ENCODE results near the gene RTN4RL2. TPM values are rescaled to one million over a fixed set of nuclear protein-coding genes. Genes with fewer than 3 reads are reported as not detected.

RTN4RL2 gene
- total RNA-seq, 6 donors from 2014 or later, result 1.1 to 4.1 (median 2.0) TPM; not detected in 1

- peak overlapping the region; percentile 92 to 97 (median 94) for H3K27ac ChIP-seq
- peak in 1 of 2 donors; percentile 53 for DNase-seq
- H3K9me3 ChIP-seq, result no peaks in the 10 kb centered on the region
- peak overlapping the region; percentile 42 to 58 (median 52) for H3K4me3 ChIP-seq
- peaks cover 45 to 56% (median 54%) of the 10 kb centered on the region in 4 donors for H3K4me1 ChIP-seq
- TF ChIP-seq POLR2AphosphoS5 (IDR thresholded peaks at IDR 0.05) (no peak), POLR2A (IDR thresholded peaks at IDR 0.05) (no peak), CTCF (IDR thresholded peaks at IDR 0.05) (no peak), EP300 (IDR thresholded peaks at IDR 0.05) (no peak)
- 6 to 17% methylated on average over 8 to 16 of the region's 16 CpGs for WGBS, 2 donors
- ATAC-seq (ENCODE audit: low FRiP score in 2 of 2), result no peak
- H3K36me3 ChIP-seq, result peaks cover 0 to 21% (median 3%) of the 10 kb centered on the region in 4 donors
- H3K27me3 ChIP-seq, result no peaks in the 10 kb centered on the region
Measured at GRCh38 chr11:57426439-57426928, 33.8 kb upstream of the RTN4RL2 start.

- TF ChIP-seq POLR2AphosphoS5 (IDR thresholded peaks at IDR 0.05) (peak; percentile 37 to 51), POLR2A (IDR thresholded peaks at IDR 0.05) (peak in 2 of 4 donors; percentile 28 to 74), CTCF (IDR thresholded peaks at IDR 0.05) (peak in 1 of 6 experiments; percentile 6), EP300 (IDR thresholded peaks at IDR 0.05) (no peak)
- no peaks in the 10 kb centered on the region for H3K9me3 ChIP-seq
- H3K36me3 ChIP-seq, result peaks cover 0 to 18% (median 3%) of the 10 kb centered on the region in 4 donors
- H3K4me1 ChIP-seq, result peaks cover 45 to 58% (median 57%) of the 10 kb centered on the region in 4 donors
- H3K27ac ChIP-seq, result peak within 1 kb of the TSS; percentile 92 to 97 (median 94)
- WGBS, 2 donors, result 3 to 8% methylated on average over 24 to 38 of the region's 39 CpGs
- no peaks in the 10 kb centered on the region for H3K27me3 ChIP-seq
- ATAC-seq (ENCODE audit: low FRiP score in 2 of 2) (peak; percentile 78 to 85), DNase-seq (peak; percentile 77 to 93)
- H3K4me3 ChIP-seq, result peak within 1 kb of the TSS; percentile 42 to 58 (median 52)
Measured at GRCh38 chr11:57426929-57427726, 33.2 kb upstream of the RTN4RL2 start, which contains the start of gene SLC43A3. TSS of gene SLC43A3 (minus strand) at chr11:57427121. CDS start at chr11:57426172, 949 bp downstream.

- H3K4me1 ChIP-seq, result peaks cover 50 to 64% (median 63%) of the 10 kb centered on the region in 4 donors
- peak overlapping the region; percentile 92 to 97 (median 94) for H3K27ac ChIP-seq
- TF ChIP-seq POLR2AphosphoS5 (IDR thresholded peaks at IDR 0.05) (no peak), POLR2A (IDR thresholded peaks at IDR 0.05) (no peak), EP300 (IDR thresholded peaks at IDR 0.05) (no peak), CTCF (IDR thresholded peaks at IDR 0.05) (no peak)
- no peaks in the 10 kb centered on the region for H3K9me3 ChIP-seq
- peaks cover 0 to 18% (median 3%) of the 10 kb centered on the region in 4 donors for H3K36me3 ChIP-seq
- DNase-seq (peak in 1 of 2 donors; percentile 27), ATAC-seq (ENCODE audit: low FRiP score in 2 of 2) (peak in 1 of 2 donors; percentile 56)
- no peaks in the 10 kb centered on the region for H3K27me3 ChIP-seq
- 55 to 58% methylated on average over 8 of the region's 8 CpGs for WGBS, 2 donors
- peak overlapping the region in 1 of 4 donors; percentile 54 for H3K4me3 ChIP-seq
Measured at GRCh38 chr11:57427727-57428082, 32.6 kb upstream of the RTN4RL2 start.

- Histone ChIP-seq H3K36me3 (peaks cover 0 to 10% (median 3%) of the 10 kb centered on the region in 4 donors), H3K9me3 (no peaks in the 10 kb centered on the region), H3K27ac (peak overlapping the region in 3 of 4 donors; percentile 94 to 97 (median 95)), H3K4me1 (peaks cover 60 to 73% (median 66%) of the 10 kb centered on the region in 4 donors), H3K4me3 (no peak overlapping the region), H3K27me3 (no peaks in the 10 kb centered on the region)
- DNase-seq (no peak), ATAC-seq (ENCODE audit: low FRiP score in 2 of 2) (no peak)
- TF ChIP-seq POLR2AphosphoS5 (IDR thresholded peaks at IDR 0.05), result no peak
- no peak for TF ChIP-seq EP300 (IDR thresholded peaks at IDR 0.05)
- TF ChIP-seq CTCF (IDR thresholded peaks at IDR 0.05), result no peak
- no peak for TF ChIP-seq POLR2A (IDR thresholded peaks at IDR 0.05)
- WGBS, 2 donors, result 84 to 87% methylated on average over 5 of the region's 5 CpGs
Measured at GRCh38 chr11:57428643-57429042, 31.7 kb upstream of the RTN4RL2 start.

All from upper lobe of left lung (tissue), 6 donors.